Measurements from ENCODE around the gene MPP7.

The MPP7 gene

DNA sequence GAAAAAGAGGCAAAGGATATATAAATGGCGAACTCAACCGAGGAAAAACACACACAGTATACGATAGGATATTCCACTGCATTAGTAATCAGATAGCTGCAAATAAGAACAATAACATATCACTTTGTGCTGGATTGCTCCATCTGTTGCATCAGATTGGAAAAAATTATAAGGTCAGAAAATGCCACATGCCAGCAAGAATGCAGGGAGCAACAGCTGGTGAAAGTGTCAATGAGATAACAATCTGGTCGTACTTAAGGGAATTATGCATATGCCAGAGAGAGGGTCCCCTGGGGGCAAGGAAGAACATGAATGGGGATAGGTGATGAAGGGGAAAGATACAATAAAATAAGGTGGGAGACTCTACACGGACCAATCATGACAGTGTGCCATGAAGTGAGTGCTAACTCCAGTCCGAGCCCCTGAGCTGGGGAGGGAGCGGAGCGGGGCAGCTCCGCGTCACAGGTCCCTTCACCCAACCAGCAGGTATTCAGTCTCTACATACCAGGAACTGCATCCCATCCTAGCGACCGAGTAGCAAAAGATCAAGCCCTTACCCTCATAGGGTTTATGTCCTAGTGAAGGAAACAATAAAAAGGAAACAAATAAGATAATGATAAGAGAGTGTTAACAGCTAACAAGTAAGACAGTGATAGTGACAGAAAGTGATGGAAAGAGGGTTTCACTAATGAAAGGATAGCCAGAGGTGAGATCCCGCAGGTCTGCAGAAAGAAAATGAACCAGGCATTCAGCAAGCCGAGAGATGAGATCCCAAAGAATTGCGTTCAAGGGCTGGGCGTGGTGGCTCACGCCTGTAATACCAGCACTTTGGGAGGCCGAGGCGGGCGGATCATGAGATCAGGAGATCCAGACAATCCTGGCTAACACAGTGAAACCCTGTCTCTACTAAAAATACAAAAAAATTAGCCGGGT lies 9.4 kb downstream of the MPP7 start:
- DNase-seq (ENCODE audit: low spot score in 2 of 2): no peak
- Mint-ChIP-seq H3K27ac (no peak overlapping the region), H3K4me1 (peaks cover 20% of the 10 kb centered on the region), H3K36me3 (no peaks in the 10 kb centered on the region), H3K4me3 (no peak overlapping the region), H3K9me3 (no peaks in the 10 kb centered on the region)
- ATAC-seq: no peak

DNA sequence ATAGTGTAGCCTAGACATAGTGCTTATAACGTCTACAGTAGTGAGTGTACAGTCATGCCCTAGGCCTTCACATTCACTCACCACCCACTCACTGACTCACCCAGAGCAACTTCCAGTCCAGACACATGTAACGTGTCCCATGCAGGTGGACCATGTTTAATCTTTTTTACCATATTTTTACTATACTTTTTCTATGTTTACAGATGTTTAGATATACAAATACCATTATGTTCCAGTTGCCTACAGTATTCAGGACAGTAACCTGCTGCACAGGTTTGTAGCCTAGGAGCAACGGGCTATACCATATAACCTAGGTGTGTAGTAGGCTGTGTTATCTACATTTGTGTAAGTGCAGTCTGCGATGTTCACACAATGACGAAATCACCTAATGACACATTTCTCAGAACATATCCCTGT lies 11.0 kb downstream of the MPP7 start:
- no peaks in the 10 kb centered on the region for H3K36me3 Mint-ChIP-seq
- no peak overlapping the region for H3K27ac Mint-ChIP-seq
- H3K4me1 Mint-ChIP-seq: peaks cover 13% of the 10 kb centered on the region
- H3K9me3 Mint-ChIP-seq: no peaks in the 10 kb centered on the region
- H3K4me3 Mint-ChIP-seq: no peak overlapping the region
- DNase-seq (ENCODE audit: low spot score in 2 of 2): no peak
- ATAC-seq: peak; percentile 100

DNA sequence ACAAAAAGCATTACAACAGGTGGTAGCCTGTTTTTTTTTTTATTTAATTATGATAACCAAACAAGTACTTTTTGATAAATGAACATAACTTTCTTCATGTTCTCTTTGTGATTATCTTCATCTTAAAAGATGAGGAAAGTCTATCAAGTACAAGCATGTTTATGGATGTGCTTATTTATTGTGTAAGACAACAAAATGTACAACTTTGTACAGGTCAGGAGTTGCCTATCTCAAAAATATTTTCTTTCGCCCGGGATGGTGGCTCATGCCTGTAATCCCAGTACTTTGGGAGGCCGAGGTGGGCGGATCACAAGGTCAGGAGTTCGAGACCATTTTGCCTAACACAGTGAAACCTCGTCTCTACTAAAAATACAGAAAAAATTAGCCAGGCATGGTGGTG lies 17.0 kb downstream of the MPP7 start:
- no peaks in the 10 kb centered on the region for H3K9me3 Mint-ChIP-seq
- DNase-seq (ENCODE audit: low spot score in 2 of 2) (no peak), ATAC-seq (no peak)
- H3K4me3 Mint-ChIP-seq: no peak overlapping the region
- peaks cover under 1% of the 10 kb centered on the region for H3K4me1 Mint-ChIP-seq
- H3K36me3 Mint-ChIP-seq: no peaks in the 10 kb centered on the region
- no peak overlapping the region for H3K27ac Mint-ChIP-seq

DNA sequence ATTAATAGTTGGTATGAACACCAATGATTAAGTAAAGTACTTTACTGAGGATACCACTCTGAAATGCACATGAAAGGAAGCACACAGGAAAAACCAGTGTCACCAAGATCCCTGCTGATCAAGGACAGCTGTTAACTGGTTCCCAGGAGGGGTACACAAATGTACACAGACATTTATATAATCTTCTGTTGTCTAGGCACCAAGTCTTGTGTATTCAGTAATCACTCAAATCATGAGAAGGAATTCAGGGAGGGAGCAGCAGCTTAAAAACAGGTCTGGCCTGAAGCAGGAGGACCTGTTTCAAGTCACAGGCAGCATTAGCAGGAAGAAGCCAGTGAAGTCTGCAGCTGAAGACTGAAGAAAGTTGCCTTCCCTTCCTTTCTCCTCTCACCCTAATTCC lies 18.7 kb downstream of the MPP7 start:
- H3K36me3 Mint-ChIP-seq: no peaks in the 10 kb centered on the region
- peaks cover 6% of the 10 kb centered on the region for H3K4me1 Mint-ChIP-seq
- ATAC-seq: no peak
- H3K27ac Mint-ChIP-seq: peak overlapping the region; percentile 6
- no peak for DNase-seq (ENCODE audit: low spot score in 2 of 2)
- H3K9me3 Mint-ChIP-seq: no peaks in the 10 kb centered on the region
- H3K4me3 Mint-ChIP-seq: no peak overlapping the region

DNA sequence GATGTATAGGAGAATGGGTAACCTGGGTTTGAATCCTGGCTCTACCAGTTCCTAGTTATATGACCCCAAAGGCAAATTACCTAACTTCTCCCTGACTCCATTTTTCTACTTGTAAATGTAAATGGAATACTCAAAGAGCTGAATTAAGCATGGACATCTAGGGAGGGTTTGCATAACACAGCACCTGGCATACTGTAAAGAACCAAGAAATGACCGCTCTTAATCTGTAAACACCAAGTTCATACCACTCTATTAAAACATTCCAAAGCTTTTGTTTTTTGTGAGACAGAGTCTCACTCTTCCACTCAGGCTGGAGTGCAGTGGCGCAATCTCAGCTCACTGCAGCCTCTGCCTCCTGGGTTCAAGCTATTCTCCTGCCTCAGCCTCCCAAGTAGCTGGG lies 19.6 kb downstream of the MPP7 start:
- Mint-ChIP-seq H3K4me3 (no peak overlapping the region), H3K36me3 (no peaks in the 10 kb centered on the region), H3K27ac (no peak overlapping the region), H3K4me1 (peaks cover 6% of the 10 kb centered on the region), H3K9me3 (no peaks in the 10 kb centered on the region)
- no peak for ATAC-seq
- DNase-seq (ENCODE audit: low spot score in 2 of 2): no peak

DNA sequence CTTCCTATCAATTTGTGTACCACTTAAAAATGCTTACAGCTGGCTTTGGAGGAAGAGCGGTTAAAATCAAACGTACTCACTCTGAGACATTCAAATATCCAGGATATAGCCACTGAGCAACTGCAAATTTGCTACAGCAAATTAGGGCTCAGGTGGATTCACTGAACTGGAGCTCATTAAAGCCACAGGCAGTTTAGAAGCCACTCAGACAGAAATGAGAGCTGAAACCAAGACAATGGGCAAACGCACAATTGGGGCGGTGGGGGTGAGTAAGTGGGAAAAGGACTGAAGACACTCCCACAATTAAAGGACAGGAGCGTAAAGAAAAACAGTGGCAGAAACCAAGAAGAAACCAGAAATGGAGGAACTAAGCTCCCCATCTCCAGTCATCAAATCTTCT lies 20.5 kb downstream of the MPP7 start:
- H3K27ac Mint-ChIP-seq: no peak overlapping the region
- no peak for ATAC-seq

DNA sequence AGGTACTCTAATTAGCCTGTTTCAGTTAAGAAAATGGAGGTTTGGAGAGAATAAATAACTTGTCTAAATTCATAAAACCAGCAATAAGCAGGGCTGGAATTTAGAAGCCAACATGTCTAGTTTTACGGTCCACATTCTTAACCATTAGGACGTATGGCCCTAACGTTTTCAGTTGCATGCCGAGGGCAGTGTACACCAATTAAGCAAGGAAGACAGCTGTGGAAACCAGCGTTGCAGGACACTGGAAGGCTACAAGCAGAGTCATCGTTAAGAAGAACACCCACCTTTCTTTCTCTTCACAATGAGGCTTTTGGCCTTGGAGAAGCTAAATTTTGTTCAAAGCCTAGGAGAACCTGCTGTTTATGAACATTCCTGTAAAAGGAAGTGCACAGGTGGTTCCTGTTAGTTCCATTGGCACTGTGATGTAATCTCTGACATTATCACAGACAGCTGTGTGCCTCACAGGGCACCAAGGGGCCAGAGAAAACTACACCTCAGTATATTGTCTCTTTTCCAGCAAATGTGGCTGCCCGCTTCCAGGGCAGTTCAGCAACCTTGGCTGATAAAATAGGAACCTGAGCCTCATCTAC lies 21.0 kb downstream of the MPP7 start:
- Mint-ChIP-seq H3K36me3 (no peaks in the 10 kb centered on the region), H3K4me1 (peaks cover 12% of the 10 kb centered on the region), H3K4me3 (no peak overlapping the region), H3K27ac (no peak overlapping the region), H3K9me3 (no peaks in the 10 kb centered on the region)
- ATAC-seq: no peak
- DNase-seq (ENCODE audit: low spot score in 2 of 2): no peak

More for the DNA sequence above, 20.5 kb downstream of the MPP7 start:
- no peaks in the 10 kb centered on the region for H3K36me3 Mint-ChIP-seq
- no peak for DNase-seq (ENCODE audit: low spot score in 2 of 2)
- H3K4me1 Mint-ChIP-seq: peaks cover 11% of the 10 kb centered on the region
- no peak overlapping the region for H3K4me3 Mint-ChIP-seq
- no peaks in the 10 kb centered on the region for H3K9me3 Mint-ChIP-seq

DNA sequence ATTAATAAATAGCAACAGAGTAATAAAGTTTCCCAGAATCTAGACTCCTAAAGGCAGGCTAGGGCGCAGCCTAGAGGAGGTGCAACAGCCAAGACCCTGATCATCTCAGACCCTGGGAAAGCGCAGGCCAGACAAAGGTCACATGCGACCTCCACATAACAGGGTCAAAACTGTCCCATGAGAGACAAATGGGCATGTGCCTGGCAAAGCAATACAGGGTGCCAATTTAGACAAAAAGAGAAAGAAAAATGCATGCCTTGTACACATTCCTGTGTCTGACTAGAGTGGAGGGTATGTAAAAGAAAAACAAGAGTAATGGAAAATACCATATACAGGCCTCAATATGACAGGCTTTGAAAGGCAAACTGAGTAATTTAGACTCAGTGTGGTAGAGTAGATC lies 22.2 kb downstream of the MPP7 start:
- ATAC-seq (no peak), DNase-seq (ENCODE audit: low spot score in 2 of 2) (no peak)
- Mint-ChIP-seq H3K36me3 (no peaks in the 10 kb centered on the region), H3K4me1 (peaks cover 14% of the 10 kb centered on the region), H3K27ac (no peak overlapping the region), H3K9me3 (no peaks in the 10 kb centered on the region), H3K4me3 (no peak overlapping the region)

DNA sequence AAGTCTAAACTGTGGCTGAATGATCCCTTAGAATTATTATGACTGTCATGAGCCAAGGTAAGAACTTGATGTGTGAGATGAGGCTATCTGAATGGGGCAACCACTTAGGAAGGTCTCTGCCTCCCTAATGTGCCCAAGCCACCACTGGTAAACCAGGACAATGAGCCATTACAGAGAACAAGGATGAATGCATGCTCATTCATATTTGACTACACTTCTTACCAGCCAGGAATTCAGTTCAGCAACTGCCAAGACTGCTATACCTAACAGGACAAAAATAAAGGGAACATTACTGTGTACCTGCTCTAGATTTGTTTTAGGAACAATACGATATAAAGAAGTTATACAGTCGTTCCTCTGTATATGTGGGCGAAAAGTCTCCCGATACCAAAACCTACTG lies 23.0 kb downstream of the MPP7 start:
- no peaks in the 10 kb centered on the region for H3K9me3 Mint-ChIP-seq
- peaks cover 21% of the 10 kb centered on the region for H3K4me1 Mint-ChIP-seq
- DNase-seq (ENCODE audit: low spot score in 2 of 2) (no peak), ATAC-seq (no peak)
- no peak overlapping the region for H3K27ac Mint-ChIP-seq
- no peak overlapping the region for H3K4me3 Mint-ChIP-seq
- H3K36me3 Mint-ChIP-seq: no peaks in the 10 kb centered on the region

DNA sequence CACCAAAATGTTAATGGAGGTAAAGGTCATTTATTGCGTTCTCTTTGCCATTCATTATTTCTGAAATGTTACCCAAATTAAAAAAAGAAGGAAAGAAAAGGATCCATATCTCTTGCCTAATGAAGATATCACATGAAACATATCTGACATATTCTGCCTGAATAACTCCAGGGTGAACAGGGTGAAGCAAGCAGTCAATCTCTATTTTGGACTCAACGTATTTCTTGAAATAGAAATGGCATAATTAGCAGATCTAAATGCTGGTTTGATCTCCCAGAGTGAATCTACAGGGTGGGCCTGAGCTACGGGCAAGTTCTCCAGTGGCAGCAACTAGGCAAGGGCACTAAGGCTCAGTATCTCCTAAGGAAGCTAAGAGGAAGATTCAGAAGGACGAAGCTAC lies 24.0 kb downstream of the MPP7 start:
- H3K27ac Mint-ChIP-seq: no peak overlapping the region
- ATAC-seq: no peak
- H3K4me3 Mint-ChIP-seq: no peak overlapping the region
- no peaks in the 10 kb centered on the region for H3K36me3 Mint-ChIP-seq
- no peak for DNase-seq (ENCODE audit: low spot score in 2 of 2)
- no peaks in the 10 kb centered on the region for H3K9me3 Mint-ChIP-seq
- peaks cover 27% of the 10 kb centered on the region for H3K4me1 Mint-ChIP-seq

DNA sequence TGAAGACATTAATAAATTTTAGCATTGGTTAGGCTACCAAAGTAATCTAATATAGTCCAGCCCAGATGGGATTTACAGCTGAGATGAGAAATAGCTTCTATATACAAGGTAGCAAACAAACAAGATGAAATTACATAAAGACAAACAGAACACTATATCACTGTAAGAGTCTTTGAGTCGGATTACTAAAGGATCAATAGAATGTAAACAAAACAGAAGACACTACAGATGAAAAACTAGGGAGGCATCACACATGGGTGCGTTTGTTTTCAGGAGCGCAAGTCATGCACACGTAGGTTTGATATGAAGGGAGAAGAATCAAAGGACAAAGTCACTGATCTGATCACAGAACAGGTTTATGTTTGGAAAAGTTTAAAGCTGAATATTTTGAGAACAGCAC lies 26.5 kb downstream of the MPP7 start:
- Mint-ChIP-seq H3K9me3 (no peaks in the 10 kb centered on the region), H3K36me3 (no peaks in the 10 kb centered on the region), H3K27ac (no peak overlapping the region), H3K4me3 (no peak overlapping the region), H3K4me1 (peaks cover 27% of the 10 kb centered on the region)
- ATAC-seq: no peak
- DNase-seq (ENCODE audit: low spot score in 2 of 2): no peak

DNA sequence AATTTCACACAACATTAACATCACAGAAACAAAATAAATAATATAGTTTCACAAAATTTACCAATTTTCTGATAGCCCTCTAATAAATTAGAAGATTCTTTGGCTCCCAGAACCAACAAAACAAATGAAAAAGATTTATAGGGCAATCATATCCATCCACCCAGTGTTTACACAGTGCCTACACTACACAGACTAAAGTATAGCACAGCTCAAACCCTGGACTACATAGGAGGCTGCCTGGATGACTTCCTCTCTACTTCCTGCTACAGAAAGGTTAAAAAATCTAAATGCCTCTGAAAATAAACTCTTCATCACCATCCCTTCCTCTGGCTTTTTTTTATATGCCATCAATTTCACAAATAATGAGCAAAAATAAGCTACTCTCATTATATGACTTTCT lies 28.4 kb downstream of the MPP7 start:
- no peaks in the 10 kb centered on the region for H3K36me3 Mint-ChIP-seq
- H3K9me3 Mint-ChIP-seq: no peaks in the 10 kb centered on the region
- H3K4me1 Mint-ChIP-seq: peaks cover 27% of the 10 kb centered on the region
- DNase-seq (ENCODE audit: low spot score in 2 of 2): no peak
- ATAC-seq: no peak
- H3K27ac Mint-ChIP-seq: no peak overlapping the region
- no peak overlapping the region for H3K4me3 Mint-ChIP-seq

DNA sequence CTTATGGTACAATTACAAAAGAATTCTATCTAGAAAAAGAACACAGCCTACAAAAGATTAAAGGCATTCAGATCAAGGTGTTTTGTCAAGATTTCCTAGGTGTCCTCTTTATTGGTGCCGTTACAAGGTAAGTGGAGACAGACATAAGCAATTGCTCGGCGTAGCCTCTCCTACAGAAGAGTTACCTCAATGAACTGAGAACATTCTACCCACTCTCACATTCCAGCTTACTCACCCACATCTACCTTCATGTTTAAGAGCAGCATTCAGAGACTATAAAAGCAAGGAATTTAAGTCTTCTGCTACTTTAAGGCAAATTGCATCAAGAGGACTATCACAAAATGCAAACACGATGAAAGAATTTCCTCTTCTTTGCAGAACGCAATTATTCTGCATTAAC lies 29.5 kb downstream of the MPP7 start:
- H3K4me3 Mint-ChIP-seq: no peak overlapping the region
- ATAC-seq (no peak), DNase-seq (ENCODE audit: low spot score in 2 of 2) (no peak)
- peaks cover 27% of the 10 kb centered on the region for H3K4me1 Mint-ChIP-seq
- no peak overlapping the region for H3K27ac Mint-ChIP-seq
- no peaks in the 10 kb centered on the region for H3K36me3 Mint-ChIP-seq
- no peaks in the 10 kb centered on the region for H3K9me3 Mint-ChIP-seq

DNA sequence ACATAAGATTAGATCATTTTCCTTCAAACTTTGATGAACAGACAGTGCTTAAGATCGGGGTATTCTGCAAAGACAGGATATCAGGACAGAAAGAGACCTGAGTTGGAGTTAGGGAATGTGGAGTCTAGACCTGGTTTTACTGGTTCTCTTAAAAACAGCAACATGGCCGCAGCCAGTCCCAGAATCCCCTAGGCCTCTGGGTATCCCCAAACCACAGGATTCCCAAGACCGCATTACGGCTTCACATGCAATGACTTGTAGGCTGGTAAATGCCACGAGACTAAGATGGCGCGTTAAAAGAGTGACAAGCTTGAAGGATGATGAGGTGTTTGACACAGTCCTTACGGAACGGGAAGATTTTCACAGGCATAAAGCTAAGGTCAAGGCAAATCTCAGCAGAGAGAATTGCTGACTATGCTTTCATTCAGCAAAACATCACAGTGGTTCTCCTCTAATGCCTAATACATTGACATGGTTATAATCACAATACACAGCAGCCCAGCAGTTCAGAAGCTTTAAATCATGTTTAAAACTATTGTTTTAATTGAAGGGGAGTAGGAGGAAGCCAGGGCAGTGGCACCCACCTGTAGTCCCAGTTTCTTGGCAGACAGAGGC lies 32.9 kb downstream of the MPP7 start:
- ATAC-seq (no peak), DNase-seq (ENCODE audit: low spot score in 2 of 2) (no peak)
- Mint-ChIP-seq H3K4me1 (peaks cover 13% of the 10 kb centered on the region), H3K9me3 (no peaks in the 10 kb centered on the region), H3K27ac (no peak overlapping the region), H3K36me3 (no peaks in the 10 kb centered on the region), H3K4me3 (no peak overlapping the region)

DNA sequence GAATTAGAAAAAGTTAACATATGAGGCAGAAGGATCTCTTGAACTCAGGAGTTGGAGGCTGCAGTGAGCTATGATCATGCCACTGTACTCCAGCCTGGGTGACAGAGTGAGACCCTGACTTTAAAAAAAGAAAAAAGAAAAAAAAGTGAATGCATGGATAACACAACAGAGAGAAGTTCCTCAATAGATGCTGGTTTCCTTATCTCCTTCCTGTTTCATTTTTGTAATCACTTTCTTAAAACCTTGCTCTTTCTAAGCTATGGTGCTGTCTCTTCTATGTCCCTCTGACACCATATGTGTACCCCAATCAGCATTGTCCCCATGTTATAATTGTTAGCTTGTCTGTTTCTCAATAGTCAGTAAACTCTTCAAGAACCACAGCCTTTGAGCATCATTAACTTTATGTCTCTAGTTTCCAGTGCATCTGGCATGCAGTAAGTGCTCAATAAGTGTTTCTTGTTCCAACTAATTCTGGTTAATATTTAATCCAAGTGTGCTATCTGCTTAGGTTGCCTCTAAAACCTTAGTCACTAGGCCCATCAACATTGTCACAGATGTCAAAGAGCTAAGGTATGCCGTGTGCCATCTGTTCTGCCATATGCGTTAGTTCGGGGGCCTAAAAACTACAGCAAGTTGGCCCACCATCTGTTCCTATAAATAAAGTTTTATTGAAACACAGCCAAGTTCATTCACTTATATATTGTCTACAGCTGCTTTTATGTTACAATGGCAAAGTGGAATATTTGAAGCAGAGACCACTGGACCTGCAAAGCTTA lies 36.2 kb downstream of the MPP7 start:
- ATAC-seq (no peak), DNase-seq (ENCODE audit: low spot score in 2 of 2) (no peak)
- no peaks in the 10 kb centered on the region for H3K36me3 Mint-ChIP-seq
- no peak overlapping the region for H3K27ac Mint-ChIP-seq
- H3K9me3 Mint-ChIP-seq: no peaks in the 10 kb centered on the region
- H3K4me1 Mint-ChIP-seq: peaks cover 11% of the 10 kb centered on the region
- no peak overlapping the region for H3K4me3 Mint-ChIP-seq

Data from stimulated activated effector memory CD8-positive, alpha-beta T cell treated with anti-CD3 and anti-CD28 coated beads, Interleukin-12 subunit alpha, Interleukin-12 subunit beta, amount 100 ng/mL, for 72 hours (primary cell).